ENCODE data around the gene KCTD19.
A peak's percentile ranks its signal among the peaks of the same experiment; 100 is the strongest.

KCTD19 gene

DNA sequence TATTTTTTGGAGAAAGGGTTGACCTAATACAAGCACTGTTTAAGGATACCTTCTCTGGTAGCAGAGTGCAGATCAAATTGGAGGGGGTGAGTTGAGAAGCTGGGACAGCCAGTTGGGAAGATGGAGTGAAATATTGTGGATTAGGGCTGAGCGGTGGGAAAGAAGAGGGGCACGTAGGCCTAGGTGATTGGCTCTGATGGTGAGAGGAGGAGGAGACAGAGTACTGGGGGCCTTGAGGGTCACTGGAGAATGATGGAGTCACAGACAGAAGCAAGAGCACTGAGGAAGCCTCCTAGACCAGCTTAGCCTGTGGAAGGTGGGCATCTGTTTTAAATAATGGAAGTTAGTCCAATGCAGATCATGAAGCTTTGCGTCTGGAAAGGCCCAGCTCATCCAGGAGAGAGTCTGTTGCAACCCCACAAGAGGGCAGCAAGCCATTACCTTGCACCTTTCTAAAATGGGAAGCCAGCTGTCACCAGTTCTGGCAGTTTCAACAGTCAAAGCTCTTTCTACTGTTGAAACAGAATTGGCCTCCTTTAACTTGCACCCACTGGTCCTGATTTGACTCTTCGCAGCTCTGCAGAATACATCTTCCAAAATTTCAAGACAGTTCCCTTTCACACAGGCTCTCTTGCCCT, 66.0 kb downstream of the KCTD19 start:
- no peak for DNase-seq (ENCODE audit: low read depth in 2 of 3, low spot score in 1 of 3)

- DNase-seq (ENCODE audit: low read depth in 2 of 3, low spot score in 1 of 3): no peak
These were observed 66.8 kb downstream of the KCTD19 start for GRCh38 chr16:67259705-67260104.

DNA sequence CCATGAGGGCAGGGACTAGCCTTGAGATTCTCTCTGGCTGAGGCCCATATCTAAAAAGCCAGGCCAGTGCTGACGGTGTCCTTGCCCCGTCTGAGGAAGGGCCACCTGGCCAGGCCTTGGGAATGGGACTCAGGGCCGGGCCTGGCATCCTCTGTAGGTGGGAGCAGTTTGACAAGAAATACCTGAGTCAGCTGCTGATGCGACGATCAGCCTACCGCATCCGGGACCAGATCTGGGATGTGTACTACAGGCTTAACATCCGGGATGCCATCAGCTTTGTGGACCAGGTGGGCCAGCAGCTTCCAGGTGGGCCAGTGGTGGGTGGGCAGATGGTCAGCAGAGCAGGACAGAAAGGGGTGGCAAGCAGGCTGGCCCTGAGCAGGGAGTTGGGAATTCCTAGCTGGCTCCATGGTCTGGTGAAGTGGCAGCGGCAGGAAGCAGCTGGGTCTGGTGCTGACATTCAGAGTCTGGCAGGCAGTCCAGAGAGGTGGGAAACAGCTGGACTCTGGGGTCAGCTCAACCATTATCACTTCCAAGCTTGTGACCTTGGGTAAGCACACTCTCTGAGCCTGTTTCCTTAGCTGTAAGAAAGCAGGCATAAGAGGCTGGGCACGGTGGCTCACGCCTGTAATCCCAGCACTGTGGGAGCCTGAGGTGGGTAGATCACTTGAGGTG, 68.2 kb downstream of the KCTD19 start:
- no peak for DNase-seq (ENCODE audit: low read depth in 2 of 3, low spot score in 1 of 3)

DNA sequence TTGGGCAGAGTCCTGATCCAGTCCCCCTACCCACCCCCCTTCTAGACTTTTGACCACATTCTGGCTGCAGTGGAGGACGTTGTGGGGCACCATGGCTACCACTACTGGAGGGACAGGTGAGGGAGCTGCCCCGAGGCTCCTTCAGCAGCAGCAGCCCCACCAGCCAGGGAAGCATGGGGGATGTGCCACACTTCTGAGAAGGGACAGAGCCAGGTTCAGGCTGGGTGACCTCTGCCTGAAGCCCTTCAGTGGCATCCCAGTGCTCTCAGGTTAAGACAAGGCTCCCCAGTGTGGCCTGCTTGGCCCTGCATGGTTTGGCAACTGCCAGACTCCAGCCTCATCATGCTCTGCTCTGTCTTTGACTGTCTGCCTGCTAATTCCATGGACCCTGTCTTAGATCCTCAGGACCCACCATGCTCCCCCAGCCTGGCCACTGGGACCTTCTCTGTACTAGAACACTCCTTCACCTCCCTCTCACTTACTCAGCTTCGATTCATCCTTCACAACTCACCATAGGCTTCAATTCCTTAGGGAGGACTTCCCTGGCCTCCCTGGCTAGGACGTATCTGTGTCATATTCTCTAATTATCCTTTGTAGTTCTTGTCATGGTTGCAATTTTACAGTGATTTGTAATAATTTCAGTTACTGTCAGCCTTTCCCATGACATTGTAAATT, 68.9 kb downstream of the KCTD19 start:
- no peak for DNase-seq (ENCODE audit: low read depth in 2 of 3, low spot score in 1 of 3)

DNA sequence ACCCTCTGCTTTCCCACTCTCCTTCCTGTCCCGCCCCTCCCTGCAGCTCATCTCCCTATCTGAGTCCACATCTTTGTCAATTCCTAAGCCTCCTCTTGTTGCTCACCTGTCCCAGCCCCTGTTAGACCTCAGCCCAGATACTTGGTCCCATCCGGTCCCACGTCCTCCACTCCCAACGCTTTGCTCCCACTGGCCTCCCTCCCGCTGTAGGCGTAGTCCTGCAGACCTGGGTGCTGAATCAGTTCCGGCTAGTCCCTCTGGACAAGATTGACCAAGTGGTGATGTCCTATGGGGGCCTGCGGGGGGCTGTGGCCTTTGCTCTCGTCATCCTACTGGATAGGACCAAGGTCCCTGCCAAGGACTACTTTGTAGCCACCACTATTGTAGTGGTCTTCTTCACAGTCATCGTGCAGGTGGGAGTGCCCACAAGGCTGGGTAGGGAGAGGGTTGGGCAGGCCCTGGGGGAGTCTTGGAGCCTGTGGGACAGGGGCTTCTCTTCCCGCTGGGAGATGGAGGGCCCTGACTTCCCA, 69.8 kb downstream of the KCTD19 start:
- no peak for DNase-seq (ENCODE audit: low read depth in 2 of 3, low spot score in 1 of 3)

- DNase-seq (ENCODE audit: low read depth in 2 of 3, low spot score in 1 of 3): no peak
These were observed 70.9 kb downstream of the KCTD19 start for GRCh38 chr16:67255553-67256221.

GRCh38 chr16:67254801-67255552, 71.6 kb downstream of the KCTD19 start:
- DNase-seq (ENCODE audit: low read depth in 2 of 3, low spot score in 1 of 3): no peak

GRCh38 chr16:67252609-67253497, 73.7 kb downstream of the KCTD19 start:
- no peak for DNase-seq (ENCODE audit: low read depth in 2 of 3, low spot score in 1 of 3)

- no peak for DNase-seq (ENCODE audit: low read depth in 2 of 3, low spot score in 1 of 3)
These were observed 76.6 kb downstream of the KCTD19 start for GRCh38 chr16:67250045-67250327.

- no peak for DNase-seq (ENCODE audit: low read depth in 2 of 3, low spot score in 1 of 3)
These were observed 77.1 kb downstream of the KCTD19 start for GRCh38 chr16:67249178-67250044.

GRCh38 chr16:67248401-67249177, 78.0 kb downstream of the KCTD19 start, which contains the start of gene SLC9A5:
SLC9A5 (plus strand) TSS chr16:67248979; CDS start chr16:67249015, 36 bp downstream.
- DNase-seq (ENCODE audit: low read depth in 2 of 3, low spot score in 1 of 3): no peak

DNA sequence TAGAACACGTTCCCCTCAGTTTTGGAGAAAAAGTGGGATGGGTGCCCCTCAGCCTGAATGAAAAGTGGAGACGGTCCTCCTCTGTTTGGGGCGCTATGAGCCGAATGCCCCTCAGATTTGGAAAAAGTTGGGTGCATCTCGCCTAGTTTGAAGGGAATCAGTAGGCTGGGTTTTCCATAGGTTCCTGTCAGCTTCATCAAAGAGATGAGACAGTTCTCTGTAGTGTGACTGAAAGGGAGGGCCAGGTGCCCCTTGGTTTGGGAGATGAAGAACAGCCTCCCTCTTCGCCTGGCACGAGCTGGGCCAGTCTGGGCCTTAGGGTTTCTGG, 78.5 kb downstream of the KCTD19 start:
- DNase-seq (ENCODE audit: low read depth in 2 of 3, low spot score in 1 of 3): no peak

DNA sequence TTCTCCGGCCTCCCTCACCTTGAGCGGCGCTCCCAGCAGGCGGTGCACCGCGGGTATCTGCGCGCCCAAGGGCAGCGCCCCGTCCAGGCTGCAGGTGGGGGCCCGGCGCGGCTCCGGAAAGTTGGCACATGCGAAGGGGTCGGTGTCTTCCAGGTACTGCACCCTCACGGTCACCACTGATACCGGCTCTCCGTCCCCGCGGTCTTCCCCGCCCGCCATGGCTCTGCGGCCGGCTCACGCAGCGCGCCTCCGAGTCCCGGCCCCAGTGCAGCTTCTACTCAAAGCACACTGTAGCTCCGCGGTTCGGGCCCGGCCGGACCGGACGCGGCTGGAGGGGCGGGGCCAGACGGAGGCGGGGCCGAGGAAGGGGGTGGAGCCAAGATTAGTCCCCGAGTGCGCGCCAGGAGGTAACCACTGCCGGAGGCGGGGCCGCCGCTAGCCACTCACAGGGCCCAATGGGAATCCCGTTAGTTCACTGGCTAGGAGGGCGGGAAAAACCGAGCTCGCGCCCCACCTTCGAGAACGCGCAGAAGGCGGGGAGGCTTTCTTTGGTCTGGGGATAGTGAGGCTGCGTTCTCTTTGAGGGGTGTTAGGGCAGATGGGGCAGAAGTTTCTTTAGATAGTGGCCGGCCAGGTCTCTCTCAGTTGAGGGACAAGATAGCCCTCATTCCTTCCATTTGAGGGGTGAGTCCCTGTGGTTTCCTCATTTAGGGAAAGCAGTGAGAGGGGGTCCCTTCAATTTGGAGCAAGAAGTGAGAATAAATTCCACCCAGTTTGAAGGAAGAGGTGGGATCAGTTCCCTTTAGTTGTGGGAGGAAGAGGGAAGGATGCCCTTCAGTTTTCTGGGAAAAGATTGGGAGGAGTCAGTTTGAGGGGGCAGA, 79.1 kb downstream of the KCTD19 start, which contains the start of gene FHOD1:
FHOD1 (minus strand) TSS at position 290 of the 881 bp plus-strand sequence; CDS start at position 219, 71 bp downstream.
- peak; percentile 96 to 100 (median 98) for DNase-seq (ENCODE audit: low read depth in 2 of 3, low spot score in 1 of 3)

DNA sequence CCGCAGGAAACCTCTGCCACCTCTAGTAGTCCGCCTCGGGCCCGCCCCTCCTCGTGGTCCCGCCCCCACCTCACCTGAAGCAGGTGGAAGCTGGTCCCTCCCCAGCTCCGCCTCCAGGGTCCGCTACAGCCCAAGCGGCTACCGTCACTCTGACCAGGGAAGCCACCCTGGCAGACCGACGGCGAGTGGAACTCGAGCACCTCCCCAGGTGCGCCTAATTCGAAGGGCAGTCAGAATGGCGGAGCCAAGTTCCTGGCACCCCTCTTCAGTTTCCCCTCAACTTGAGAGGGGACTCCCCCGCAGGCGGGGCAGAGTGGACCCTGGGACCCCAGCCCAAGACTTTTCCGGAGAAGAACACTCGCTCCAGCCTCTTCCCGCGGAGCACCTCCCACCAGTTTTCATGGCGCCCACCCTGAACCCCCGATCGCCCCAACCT, 79.8 kb downstream of the KCTD19 start:
- DNase-seq (ENCODE audit: low read depth in 2 of 3, low spot score in 1 of 3): no peak

GRCh38 chr16:67246081-67246755, 80.3 kb downstream of the KCTD19 start:
- DNase-seq (ENCODE audit: low read depth in 2 of 3, low spot score in 1 of 3): peak in 1 of 3 donors; percentile 36

DNA sequence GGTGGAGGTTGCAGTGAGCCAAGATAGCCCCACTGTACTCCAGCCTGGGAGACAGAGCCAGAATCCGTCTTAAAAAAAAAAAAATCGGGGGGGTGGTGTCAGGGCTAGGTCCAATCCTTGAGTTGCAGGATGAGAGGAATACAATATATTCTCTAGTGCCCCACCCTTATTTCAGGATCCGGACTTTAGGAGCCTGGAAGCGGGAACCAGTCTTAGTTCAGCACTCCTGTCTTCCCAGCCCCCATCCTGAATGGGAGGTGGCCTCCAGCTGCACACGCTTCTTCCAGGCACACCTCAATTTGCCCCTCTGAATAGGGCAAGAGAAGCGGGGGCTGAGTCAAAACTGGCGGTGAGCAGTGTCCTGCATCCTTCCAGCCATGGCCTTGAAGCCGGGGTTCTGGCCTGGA, 80.9 kb downstream of the KCTD19 start:
- DNase-seq (ENCODE audit: low read depth in 2 of 3, low spot score in 1 of 3): no peak

- DNase-seq (ENCODE audit: low read depth in 2 of 3, low spot score in 1 of 3): no peak
These were observed 81.4 kb downstream of the KCTD19 start for GRCh38 chr16:67245186-67245585.
